ENCODE results near the gene ENTR1.

Gene ENTR1

DNA sequence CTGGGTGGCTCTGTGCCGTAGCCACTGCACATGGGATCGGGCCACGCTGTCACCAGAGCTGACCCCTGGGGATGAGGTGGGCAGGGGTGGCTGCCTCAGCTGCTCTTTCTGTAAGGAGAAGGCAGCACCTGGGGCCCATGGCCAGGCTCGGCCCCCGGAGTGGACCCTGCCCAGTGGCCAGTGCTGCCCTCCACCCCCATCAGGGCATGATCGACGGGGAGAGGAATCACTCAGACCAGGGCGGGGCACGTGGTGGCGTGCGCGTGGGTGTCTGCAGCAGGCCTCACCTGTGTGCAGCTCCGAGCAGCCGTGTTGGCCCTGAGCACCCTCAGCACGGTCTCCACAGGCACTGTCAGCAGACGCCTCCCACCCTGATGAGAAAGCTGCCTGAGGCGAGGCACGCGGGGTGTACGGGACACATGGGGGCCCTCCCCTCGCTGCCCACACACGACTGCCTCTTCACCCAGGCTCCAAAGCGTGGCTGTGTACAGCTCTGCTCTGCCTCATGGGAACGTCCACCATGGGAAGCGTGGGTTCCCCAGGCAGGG is 28.4 kb downstream of the ENTR1 start:
- Histone ChIP-seq H3K27me3 (ENCODE audit: control insufficient read depth, insufficient read depth, low read length) (no peaks in the 10 kb centered on the region), H3K9ac (ENCODE audit: low read length) (no peak overlapping the region), H3K36me3 (ENCODE audit: control insufficient read depth, insufficient read depth, low read length) (peaks cover 8% of the 10 kb centered on the region), H3K4me3 (ENCODE audit: low read length) (no peak overlapping the region), H3K27ac (ENCODE audit: low read depth, low read length) (no peak overlapping the region), H3K4me1 (ENCODE audit: control insufficient read depth, insufficient read depth, low read length) (no peaks in the 10 kb centered on the region)

DNA sequence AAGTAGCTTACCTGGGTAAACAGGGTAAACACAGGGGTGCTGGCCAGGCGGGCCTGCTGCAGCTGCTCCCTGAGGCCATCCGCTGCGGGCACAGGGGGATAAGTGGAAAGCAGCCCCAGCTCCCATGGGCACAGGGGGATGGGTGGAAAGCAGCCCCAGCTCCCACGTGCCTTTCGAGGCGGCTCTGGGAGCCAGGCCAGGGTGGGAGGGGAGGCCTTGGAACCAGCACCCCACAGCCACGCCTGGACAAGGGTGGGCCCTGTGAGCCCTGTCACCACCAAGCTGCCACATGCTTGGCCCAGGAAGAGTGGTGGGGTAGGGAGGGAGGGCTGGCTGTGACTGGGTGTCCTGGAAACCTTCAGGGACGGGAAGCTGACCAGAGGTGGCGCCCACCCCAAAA is 29.1 kb downstream of the ENTR1 start:
- no peaks in the 10 kb centered on the region for H3K27me3 ChIP-seq (ENCODE audit: control insufficient read depth, insufficient read depth, low read length)
- H3K4me1 ChIP-seq (ENCODE audit: control insufficient read depth, insufficient read depth, low read length), result no peaks in the 10 kb centered on the region
- H3K36me3 ChIP-seq (ENCODE audit: control insufficient read depth, insufficient read depth, low read length), result peaks cover 8% of the 10 kb centered on the region
- no peak overlapping the region for H3K9ac ChIP-seq (ENCODE audit: low read length)
- H3K4me3 ChIP-seq (ENCODE audit: low read length), result no peak overlapping the region
- H3K27ac ChIP-seq (ENCODE audit: low read depth, low read length), result no peak overlapping the region

DNA sequence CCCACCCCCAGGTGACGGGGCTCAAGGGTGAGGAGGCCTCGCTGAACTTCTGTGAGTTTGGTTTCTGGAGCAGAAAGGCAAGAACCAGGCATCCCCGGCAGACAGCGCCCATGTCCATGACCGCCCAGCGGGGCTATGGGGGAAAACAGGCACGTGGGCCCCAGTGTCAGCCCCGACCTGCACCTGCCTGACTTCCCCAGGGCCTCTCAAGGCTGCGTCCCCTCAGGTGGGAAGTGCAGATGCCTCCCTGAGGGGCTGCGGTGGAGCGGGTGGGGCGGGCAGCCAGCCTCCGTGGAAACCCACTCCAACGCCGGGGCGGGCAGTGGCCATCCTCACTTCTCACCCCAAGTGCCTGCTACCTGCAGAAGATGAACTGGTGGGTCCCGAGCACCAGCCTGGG is 30.0 kb downstream of the ENTR1 start:
- H3K4me1 ChIP-seq (ENCODE audit: control insufficient read depth, insufficient read depth, low read length), result no peaks in the 10 kb centered on the region
- H3K36me3 ChIP-seq (ENCODE audit: control insufficient read depth, insufficient read depth, low read length), result peaks cover 8% of the 10 kb centered on the region
- no peaks in the 10 kb centered on the region for H3K27me3 ChIP-seq (ENCODE audit: control insufficient read depth, insufficient read depth, low read length)
- H3K9ac ChIP-seq (ENCODE audit: low read length), result no peak overlapping the region
- no peak overlapping the region for H3K4me3 ChIP-seq (ENCODE audit: low read length)
- no peak overlapping the region for H3K27ac ChIP-seq (ENCODE audit: low read depth, low read length)

DNA sequence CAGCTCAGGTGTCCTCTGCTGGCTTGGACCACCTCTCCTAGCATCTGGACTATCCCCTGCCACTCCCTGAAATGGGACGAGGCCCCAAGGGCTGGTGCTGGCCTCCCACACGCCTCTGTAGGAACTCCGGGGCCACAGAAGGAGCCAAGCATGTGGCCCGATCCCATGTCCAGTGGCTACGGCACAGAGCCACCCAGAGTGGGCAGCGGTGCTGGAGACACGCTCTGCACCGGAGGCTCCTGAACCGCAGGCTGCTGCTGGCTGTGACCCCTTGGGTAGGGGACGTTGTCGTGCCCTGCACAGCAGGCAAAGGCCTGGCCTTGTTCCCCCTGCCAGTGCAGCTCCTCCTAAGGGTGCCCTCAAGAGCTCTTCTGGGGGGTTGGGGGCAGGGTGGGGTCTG is 30.5 kb downstream of the ENTR1 start:
- Histone ChIP-seq H3K27ac (ENCODE audit: low read depth, low read length) (no peak overlapping the region), H3K4me3 (ENCODE audit: low read length) (no peak overlapping the region), H3K27me3 (ENCODE audit: control insufficient read depth, insufficient read depth, low read length) (no peaks in the 10 kb centered on the region), H3K36me3 (ENCODE audit: control insufficient read depth, insufficient read depth, low read length) (peaks cover 8% of the 10 kb centered on the region), H3K9ac (ENCODE audit: low read length) (no peak overlapping the region), H3K4me1 (ENCODE audit: control insufficient read depth, insufficient read depth, low read length) (no peaks in the 10 kb centered on the region)

DNA sequence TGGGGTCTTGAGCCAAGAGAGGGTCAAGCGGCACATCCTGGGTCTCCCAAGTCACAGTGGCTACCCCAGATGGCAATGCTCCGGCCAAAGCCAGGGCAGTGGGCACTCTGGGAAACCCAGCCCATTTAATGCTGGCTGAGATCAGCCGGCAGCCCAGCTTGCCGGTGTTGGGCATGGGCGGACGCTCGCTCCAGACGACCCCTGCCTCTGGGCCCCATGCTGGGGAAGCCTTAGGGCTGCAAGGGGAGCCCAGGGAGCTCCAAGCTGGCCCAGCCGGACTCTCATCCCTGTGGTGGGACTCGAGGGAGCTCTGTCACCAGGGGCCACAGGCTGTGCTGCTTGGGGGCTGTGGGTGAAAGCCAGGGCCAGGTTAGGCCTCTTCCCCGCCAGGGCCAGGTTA is 31.0 kb downstream of the ENTR1 start:
- no peak overlapping the region for H3K27ac ChIP-seq (ENCODE audit: low read depth, low read length)
- H3K9ac ChIP-seq (ENCODE audit: low read length), result no peak overlapping the region
- H3K36me3 ChIP-seq (ENCODE audit: control insufficient read depth, insufficient read depth, low read length), result peaks cover 8% of the 10 kb centered on the region
- H3K4me1 ChIP-seq (ENCODE audit: control insufficient read depth, insufficient read depth, low read length), result no peaks in the 10 kb centered on the region
- no peaks in the 10 kb centered on the region for H3K27me3 ChIP-seq (ENCODE audit: control insufficient read depth, insufficient read depth, low read length)
- no peak overlapping the region for H3K4me3 ChIP-seq (ENCODE audit: low read length)

DNA sequence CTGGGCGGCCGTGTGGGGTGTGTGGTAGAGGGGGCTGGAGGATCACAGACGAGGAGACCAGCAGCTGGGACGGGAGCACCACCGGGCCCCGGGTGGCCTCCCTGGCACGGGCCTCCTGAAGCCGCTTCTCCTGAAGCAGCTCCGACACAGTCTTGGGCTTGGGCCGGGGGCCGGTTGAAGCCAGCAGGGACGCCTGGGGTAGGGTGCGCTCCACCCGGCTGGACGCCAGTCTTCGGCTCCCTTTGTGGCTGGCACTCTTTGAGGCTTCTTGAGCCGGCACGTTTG is 31.5 kb downstream of the ENTR1 start:
- Histone ChIP-seq H3K4me3 (ENCODE audit: low read length) (no peak overlapping the region), H3K4me1 (ENCODE audit: control insufficient read depth, insufficient read depth, low read length) (no peaks in the 10 kb centered on the region), H3K27ac (ENCODE audit: low read depth, low read length) (no peak overlapping the region), H3K27me3 (ENCODE audit: control insufficient read depth, insufficient read depth, low read length) (no peaks in the 10 kb centered on the region), H3K9ac (ENCODE audit: low read length) (no peak overlapping the region), H3K36me3 (ENCODE audit: control insufficient read depth, insufficient read depth, low read length) (peaks cover 8% of the 10 kb centered on the region)

DNA sequence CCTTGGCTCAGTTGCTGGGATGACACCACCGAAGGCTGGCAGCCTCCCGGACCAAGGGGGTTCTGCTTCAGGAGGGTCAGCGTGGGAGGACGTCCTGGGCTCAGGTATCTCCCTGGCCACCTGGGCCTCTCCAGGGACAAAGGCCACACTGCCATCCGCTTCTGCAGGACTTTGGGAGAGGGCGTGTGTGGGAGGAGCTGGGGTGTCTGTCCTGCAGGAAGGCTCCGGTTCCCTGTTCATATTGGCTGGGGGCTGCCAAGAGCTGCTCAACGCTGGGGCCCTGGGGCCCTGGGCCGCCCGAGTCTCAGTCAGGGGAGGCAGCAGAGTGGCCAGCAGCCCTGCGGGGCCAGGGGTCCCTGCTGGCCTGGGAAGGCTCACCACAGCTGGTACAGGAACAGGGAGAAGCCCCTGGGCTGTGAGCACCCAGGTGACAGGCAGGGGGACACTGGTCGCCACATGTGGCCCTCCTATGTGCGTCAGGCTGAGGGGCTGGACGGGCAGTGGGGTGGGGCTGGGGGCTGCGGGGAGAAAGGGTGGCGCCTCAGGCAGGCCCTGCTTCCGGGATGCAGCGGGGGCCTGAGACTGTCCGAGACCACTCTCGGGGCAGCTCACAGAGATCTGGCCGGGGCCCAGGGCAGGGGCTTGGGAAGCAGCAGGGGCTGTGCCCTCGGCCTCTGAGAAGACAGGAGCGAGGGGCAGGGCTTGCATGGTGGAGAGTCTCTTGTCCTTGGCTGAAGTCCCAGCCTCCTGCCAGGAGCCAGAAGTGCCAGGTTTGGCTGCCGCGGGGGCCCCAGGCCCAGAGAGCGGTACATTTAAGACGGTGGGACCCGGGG is 32.0 kb downstream of the ENTR1 start:
- Histone ChIP-seq H3K9ac (ENCODE audit: low read length) (no peak overlapping the region), H3K27ac (ENCODE audit: low read depth, low read length) (no peak overlapping the region), H3K27me3 (ENCODE audit: control insufficient read depth, insufficient read depth, low read length) (no peaks in the 10 kb centered on the region), H3K36me3 (ENCODE audit: control insufficient read depth, insufficient read depth, low read length) (peaks cover 8% of the 10 kb centered on the region), H3K4me3 (ENCODE audit: low read length) (no peak overlapping the region), H3K4me1 (ENCODE audit: control insufficient read depth, insufficient read depth, low read length) (no peaks in the 10 kb centered on the region)

DNA sequence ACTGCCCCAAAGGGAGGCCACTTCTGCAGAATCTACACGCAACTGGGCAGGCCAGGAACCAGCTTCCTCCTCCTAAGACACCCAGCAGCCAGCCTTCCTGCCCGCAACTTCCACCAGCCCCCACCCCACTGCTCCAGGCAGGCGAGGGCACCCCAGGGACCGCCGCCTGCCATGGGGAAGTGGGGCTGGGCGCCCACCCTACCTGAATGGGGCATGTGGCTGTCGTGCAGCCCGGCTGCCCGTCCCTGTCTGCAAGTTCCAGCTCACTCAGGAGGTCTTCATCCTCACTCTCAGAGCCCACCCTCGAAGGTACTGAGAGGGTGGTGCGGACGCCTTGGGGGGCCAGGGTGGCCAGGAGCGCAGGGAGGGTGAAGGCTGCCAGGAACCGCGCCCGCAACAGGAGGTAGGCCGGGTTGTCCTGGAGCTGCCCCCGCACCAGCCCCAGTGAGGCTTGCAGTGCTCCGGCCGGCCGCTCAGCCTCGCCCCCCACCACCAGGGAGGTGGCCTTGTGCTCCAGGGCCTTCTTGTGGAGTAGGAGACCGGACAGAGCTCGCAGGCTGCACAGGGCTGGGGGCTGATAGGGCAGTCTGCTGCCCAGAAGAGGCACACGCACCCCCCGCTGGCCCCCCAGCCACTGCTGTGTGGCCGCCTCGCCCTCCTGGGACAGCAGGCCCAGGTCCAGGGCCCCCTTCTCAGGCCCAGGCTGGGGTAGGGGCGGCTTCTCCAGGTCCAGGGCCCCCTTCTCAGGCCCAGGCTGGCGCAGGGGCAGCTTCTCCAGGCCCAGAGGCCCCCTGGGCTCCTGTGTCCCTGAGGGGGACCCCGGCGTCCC is 32.9 kb downstream of the ENTR1 start:
- H3K27ac ChIP-seq (ENCODE audit: low read depth, low read length), result no peak overlapping the region
- no peak overlapping the region for H3K4me3 ChIP-seq (ENCODE audit: low read length)
- no peak overlapping the region for H3K9ac ChIP-seq (ENCODE audit: low read length)
- no peaks in the 10 kb centered on the region for H3K27me3 ChIP-seq (ENCODE audit: control insufficient read depth, insufficient read depth, low read length)
- H3K4me1 ChIP-seq (ENCODE audit: control insufficient read depth, insufficient read depth, low read length), result peaks cover 2% of the 10 kb centered on the region
- H3K36me3 ChIP-seq (ENCODE audit: control insufficient read depth, insufficient read depth, low read length), result peaks cover 7% of the 10 kb centered on the region

DNA sequence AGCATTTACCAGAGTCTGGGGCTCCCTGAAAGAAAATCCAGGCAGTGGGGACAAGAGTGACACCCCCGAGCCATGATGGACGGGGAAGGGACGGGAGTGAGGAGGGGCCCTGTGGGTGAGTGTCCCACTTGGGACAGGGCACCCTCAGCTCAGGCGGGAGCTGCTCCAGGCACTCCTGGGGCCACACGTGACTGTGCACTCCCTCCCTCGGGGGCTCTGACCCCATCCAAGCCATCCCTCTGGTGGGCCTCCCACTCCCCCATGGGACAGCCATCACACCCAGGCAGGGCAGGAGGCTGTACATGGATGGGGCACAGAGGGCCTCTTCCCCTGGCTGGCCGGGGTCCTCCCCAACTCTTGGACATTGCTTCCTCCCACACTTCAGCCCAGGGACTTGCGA is 34.0 kb downstream of the ENTR1 start:
- Histone ChIP-seq H3K4me3 (ENCODE audit: low read length) (no peak overlapping the region), H3K4me1 (ENCODE audit: control insufficient read depth, insufficient read depth, low read length) (peaks cover 2% of the 10 kb centered on the region), H3K27me3 (ENCODE audit: control insufficient read depth, insufficient read depth, low read length) (no peaks in the 10 kb centered on the region), H3K27ac (ENCODE audit: low read depth, low read length) (no peak overlapping the region), H3K9ac (ENCODE audit: low read length) (no peak overlapping the region), H3K36me3 (ENCODE audit: control insufficient read depth, insufficient read depth, low read length) (no peaks in the 10 kb centered on the region)

DNA sequence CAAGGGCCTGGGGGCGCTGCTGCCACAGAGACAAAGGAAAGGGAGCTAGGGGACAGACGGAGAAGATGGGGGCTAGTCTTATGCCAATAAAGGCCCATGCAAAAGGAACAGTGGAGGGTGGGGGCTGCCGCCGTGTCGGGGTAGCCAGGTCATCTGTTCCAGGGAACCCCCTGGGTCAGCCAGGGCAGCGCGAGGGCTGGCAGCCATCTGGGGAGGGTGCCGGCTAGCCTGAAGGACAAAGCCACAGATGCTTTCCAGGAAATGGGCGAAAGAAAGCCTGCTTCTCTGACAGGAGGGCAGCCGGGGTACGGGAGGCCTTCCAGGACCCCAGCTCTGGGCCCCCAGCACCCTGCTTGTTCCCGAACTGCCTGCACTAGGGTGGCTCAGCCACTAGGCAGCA is 35.3 kb downstream of the ENTR1 start:
- Histone ChIP-seq H3K27ac (ENCODE audit: low read depth, low read length) (no peak overlapping the region), H3K36me3 (ENCODE audit: control insufficient read depth, insufficient read depth, low read length) (no peaks in the 10 kb centered on the region), H3K9ac (ENCODE audit: low read length) (no peak overlapping the region), H3K27me3 (ENCODE audit: control insufficient read depth, insufficient read depth, low read length) (no peaks in the 10 kb centered on the region), H3K4me1 (ENCODE audit: control insufficient read depth, insufficient read depth, low read length) (peaks cover 2% of the 10 kb centered on the region), H3K4me3 (ENCODE audit: low read length) (no peak overlapping the region)

DNA sequence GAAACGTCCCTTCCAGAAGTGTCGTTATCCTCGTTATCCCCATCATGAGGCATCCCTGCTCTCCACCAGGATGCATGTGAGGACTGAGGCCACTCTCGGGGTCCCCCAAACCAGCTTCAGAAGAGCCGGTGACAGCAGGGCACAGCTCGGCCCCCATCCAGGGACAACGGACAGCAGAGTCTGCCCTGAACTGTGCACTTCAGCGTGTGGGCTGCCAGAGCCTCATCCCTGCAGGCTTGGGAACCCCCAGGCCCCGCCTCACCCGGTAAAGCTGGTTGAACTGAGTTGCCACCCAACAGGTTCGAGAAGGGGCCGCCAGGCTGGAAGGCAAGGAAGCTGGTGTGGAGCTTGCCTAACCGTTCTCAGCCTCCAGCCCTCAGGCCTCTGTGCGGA is 36.2 kb downstream of the ENTR1 start:
- Histone ChIP-seq H3K4me1 (ENCODE audit: control insufficient read depth, insufficient read depth, low read length) (peaks cover 2% of the 10 kb centered on the region), H3K9ac (ENCODE audit: low read length) (no peak overlapping the region), H3K4me3 (ENCODE audit: low read length) (no peak overlapping the region), H3K27ac (ENCODE audit: low read depth, low read length) (no peak overlapping the region), H3K27me3 (ENCODE audit: control insufficient read depth, insufficient read depth, low read length) (no peaks in the 10 kb centered on the region), H3K36me3 (ENCODE audit: control insufficient read depth, insufficient read depth, low read length) (no peaks in the 10 kb centered on the region)

DNA sequence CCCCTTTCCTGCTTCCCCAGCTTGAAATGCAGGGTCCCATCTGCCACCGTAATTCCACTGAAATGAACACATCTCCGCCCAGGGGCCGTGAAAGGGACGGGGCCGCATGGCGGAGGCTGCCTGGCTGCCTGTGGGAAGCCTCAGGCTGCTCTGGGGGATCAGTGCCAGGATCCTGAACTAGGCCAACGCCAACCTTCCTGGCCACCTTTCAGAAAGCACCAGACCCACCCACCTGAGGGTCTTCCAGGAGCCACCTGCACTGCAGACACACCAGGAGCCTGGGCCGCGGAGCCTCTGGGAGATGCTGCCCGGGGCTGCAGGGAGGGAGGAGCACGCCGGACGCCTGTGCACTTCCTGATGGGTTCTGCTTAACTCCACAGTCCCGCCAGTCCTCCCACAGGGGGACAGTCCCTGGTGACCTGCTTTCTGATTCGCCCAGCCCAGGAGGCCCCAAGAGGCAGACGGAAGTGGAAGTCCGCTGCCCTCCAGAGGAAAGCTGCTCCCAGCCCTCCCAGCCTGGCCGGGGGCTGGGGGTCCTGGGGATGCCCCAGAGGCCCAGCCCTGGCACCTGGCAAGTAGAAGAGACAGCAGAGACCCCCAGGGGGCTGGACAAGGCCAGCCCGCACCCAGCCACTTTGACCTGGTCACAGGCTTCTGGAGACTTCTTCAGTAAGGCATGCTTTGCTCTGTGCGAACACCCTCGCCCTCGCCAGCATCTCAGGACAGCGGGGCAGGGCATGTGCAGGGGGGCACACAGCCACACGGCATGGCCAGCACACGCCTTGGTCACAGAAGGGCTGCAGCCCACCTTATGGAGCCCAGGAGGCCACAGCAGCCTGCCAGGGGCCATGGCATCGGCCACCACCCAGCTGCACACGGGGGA is 36.9 kb downstream of the ENTR1 start, which contains the start of gene CARD9:
Gene CARD9 (minus strand): TSS at position 370 of the 883 bp plus-strand sequence. CDS start 1,591 bp downstream, outside the sequence.
- H3K9ac ChIP-seq (ENCODE audit: low read length), result no peak within 1 kb of the TSS
- no peak within 1 kb of the TSS for H3K27ac ChIP-seq (ENCODE audit: low read depth, low read length)
- H3K4me3 ChIP-seq (ENCODE audit: low read length), result peak within 1 kb of the TSS; percentile 5

More for the DNA sequence above, 36.9 kb downstream of the ENTR1 start, which contains the start of gene CARD9:
- no peaks in the 10 kb centered on the region for H3K27me3 ChIP-seq (ENCODE audit: control insufficient read depth, insufficient read depth, low read length)
- peaks cover 2% of the 10 kb centered on the region for H3K4me1 ChIP-seq (ENCODE audit: control insufficient read depth, insufficient read depth, low read length)
- H3K36me3 ChIP-seq (ENCODE audit: control insufficient read depth, insufficient read depth, low read length), result no peaks in the 10 kb centered on the region
